Activated CD4-positive, alpha-beta T cell treated with anti-CD3 and anti-CD28 coated beads, Interleukin-2, amount 10 ng/mL, durations not matched to agents 7 days and 5 days (primary cell): ENCODE data around the gene SEPTIN8. TPM values are rescaled to one million over a fixed set of nuclear protein-coding genes. Genes with fewer than 3 reads are reported as not detected.

ENCODE experiments used
- CTCF ChIA-PET: fragments of 350-600 bp; sonication (Branson Sonifier 250); formaldehyde crosslinking; loops from one replicate; lab custom pipeline; 2021; ENCODE audit warnings: antibody characterized with exemption; lab: Charles Lee
- POLR2A ChIA-PET: fragments of 350-600 bp; sonication (Branson Sonifier 250); formaldehyde crosslinking; loops from one replicate; lab custom pipeline; 2021; ENCODE audit warnings: antibody characterized with exemption; lab: Charles Lee
- DNase-seq: peaks from one replicate; pipeline ENCODE4 v3.0.0-alpha.2; 2020
- H3K27ac Mint-ChIP-seq: one replicate; pipeline ENCODE4 v1.8.0; 2021; ENCODE audit warnings: mild to moderate bottlenecking, moderate library complexity, mixed read lengths
- H3K27me3 Mint-ChIP-seq: one replicate; pipeline ENCODE4 v1.8.0; 2021; ENCODE audit warnings: mixed read lengths
- H3K36me3 Mint-ChIP-seq: one replicate; pipeline ENCODE4 v1.8.0; 2021; ENCODE audit warnings: low read depth, mixed read lengths
- H3K4me1 Mint-ChIP-seq: one replicate; pipeline ENCODE4 v1.8.0; 2021; ENCODE audit warnings: mixed read lengths
- H3K4me3 Mint-ChIP-seq: one replicate; pipeline ENCODE4 v1.8.0; 2021; ENCODE audit warnings: mild to moderate bottlenecking, moderate library complexity, mixed read lengths
- H3K9me3 Mint-ChIP-seq: one replicate; pipeline ENCODE4 v1.8.0; 2021; ENCODE audit warnings: mixed read lengths
- total RNA-seq, 2 experiments: library from RNA; stranded (reverse); gene quantifications; one replicate each; pipeline ENCODE4 v1.2.3, GENCODE V29; 2021

Gene SEPTIN8
- total RNA-seq, 2 experiments from 2014 or later, result 20.5 to 21.6 TPM

DNA sequence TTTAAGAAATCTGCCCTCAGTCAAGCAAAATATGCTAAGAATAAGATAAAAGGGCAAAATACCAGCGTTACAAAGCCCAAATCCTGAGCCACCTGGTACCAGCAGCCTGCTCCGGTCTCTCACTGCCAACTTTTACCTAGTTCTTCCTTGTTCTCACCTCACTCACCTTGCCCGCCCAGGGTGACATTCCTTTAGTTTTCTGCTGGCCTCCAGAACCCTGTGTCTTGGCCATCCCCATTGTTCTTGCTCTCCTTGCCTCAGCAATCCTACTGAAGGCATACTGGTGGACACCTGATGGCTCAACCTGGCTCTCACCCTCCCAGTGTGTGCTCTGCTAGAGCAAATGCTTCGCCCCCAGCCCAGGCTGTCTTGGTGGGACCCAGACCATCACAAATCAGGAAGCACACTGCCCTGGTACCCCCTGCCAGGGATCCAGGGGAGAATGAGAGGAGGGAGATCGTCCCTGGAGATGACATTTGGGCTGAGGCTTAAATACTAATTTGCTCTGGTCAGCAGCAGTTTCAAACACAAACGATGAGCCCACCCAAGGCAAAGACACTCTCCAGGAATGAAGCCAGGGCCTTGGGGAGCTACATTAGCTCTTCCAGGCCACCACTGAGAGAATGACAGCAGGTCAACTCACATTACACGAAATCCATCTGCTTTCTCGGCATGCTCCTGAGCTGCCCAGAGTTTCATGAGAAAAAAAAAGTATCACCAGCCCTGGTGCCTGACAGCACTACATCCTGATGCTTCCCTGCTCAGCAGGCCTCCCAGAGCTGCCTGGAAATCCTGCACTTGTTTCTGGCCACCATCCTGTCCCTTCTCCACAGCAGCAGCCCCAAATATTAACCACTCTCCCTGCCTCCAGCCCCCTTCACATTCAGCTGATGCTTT, 12.2 kb upstream of the SEPTIN8 start:
- Mint-ChIP-seq H3K4me3 (no peak overlapping the region), H3K4me1 (no peaks in the 10 kb centered on the region), H3K36me3 (no peaks in the 10 kb centered on the region), H3K27me3 (peaks cover 33% of the 10 kb centered on the region), H3K27ac (no peak overlapping the region), H3K9me3 (no peaks in the 10 kb centered on the region)
- POLR2A ChIA-PET, result no interaction called here
- CTCF ChIA-PET, result interaction anchor here (0.5 to 1.6 kb wide), 3 partner anchors 16 to 1321 kb away, joined by 3 read pairs; no protein-coding TSS in a partner anchor
- no peak for DNase-seq

DNA sequence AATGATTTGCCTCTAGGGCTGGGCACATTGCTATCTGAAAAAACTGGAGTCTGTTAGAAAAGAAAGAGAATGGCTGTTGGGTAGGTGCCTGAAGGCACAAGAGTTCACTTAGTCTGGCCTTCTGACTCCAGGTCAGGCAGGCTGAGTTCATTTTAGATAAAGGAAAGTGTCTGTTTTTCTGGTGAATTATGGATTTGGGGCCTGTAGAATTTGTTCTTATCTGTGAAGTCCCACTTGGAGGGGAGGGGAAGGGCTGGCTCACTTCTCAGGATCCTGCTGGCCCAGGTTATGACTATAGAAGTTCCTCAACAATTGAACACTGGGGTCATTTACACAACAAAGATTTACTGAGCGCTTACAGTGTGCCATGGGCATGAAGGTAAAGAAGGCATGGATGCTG, 11.5 kb upstream of the SEPTIN8 start:
- CTCF ChIA-PET, result no interaction called here
- peaks cover 30% of the 10 kb centered on the region for H3K27me3 Mint-ChIP-seq
- no peaks in the 10 kb centered on the region for H3K9me3 Mint-ChIP-seq
- H3K27ac Mint-ChIP-seq, result no peak overlapping the region
- no peaks in the 10 kb centered on the region for H3K4me1 Mint-ChIP-seq
- no peaks in the 10 kb centered on the region for H3K36me3 Mint-ChIP-seq
- no peak overlapping the region for H3K4me3 Mint-ChIP-seq
- no peak for DNase-seq
- POLR2A ChIA-PET, result no interaction called here

- no peak overlapping the region for H3K27ac Mint-ChIP-seq
- H3K36me3 Mint-ChIP-seq, result no peaks in the 10 kb centered on the region
- ChIA-PET POLR2A (no interaction called here), CTCF (interaction anchor here (1.1 to 1.5 kb wide), 3 partner anchors 14 to 98 kb away, joined by 3 read pairs; no protein-coding TSS in a partner anchor)
- H3K27me3 Mint-ChIP-seq, result peaks cover 37% of the 10 kb centered on the region
- H3K4me3 Mint-ChIP-seq, result no peak overlapping the region
- DNase-seq, result no peak
- no peaks in the 10 kb centered on the region for H3K9me3 Mint-ChIP-seq
- H3K4me1 Mint-ChIP-seq, result peaks cover 2% of the 10 kb centered on the region
Measured at GRCh38 chr5:132787076-132787475, 10.0 kb upstream of the SEPTIN8 start.

GRCh38 chr5:132785864-132786263, 8.8 kb upstream of the SEPTIN8 start:
- no peak overlapping the region for H3K27ac Mint-ChIP-seq
- CTCF ChIA-PET, result interaction anchor here (1.0 to 1.8 kb wide), 4 partner anchors 12 to 45 kb away, joined by 3 to 6 read pairs (median 4); partner anchors contain the start of genes CCNI2 and SHROOM1
- no peak overlapping the region for H3K4me3 Mint-ChIP-seq
- H3K4me1 Mint-ChIP-seq, result peaks cover 10% of the 10 kb centered on the region
- peaks cover 46% of the 10 kb centered on the region for H3K27me3 Mint-ChIP-seq
- H3K36me3 Mint-ChIP-seq, result no peaks in the 10 kb centered on the region
- H3K9me3 Mint-ChIP-seq, result no peaks in the 10 kb centered on the region
- POLR2A ChIA-PET, result no interaction called here
- DNase-seq, result no peak

- Mint-ChIP-seq H3K27me3 (peaks cover 46% of the 10 kb centered on the region), H3K4me3 (no peak overlapping the region), H3K36me3 (no peaks in the 10 kb centered on the region), H3K27ac (no peak overlapping the region), H3K4me1 (peaks cover 15% of the 10 kb centered on the region), H3K9me3 (no peaks in the 10 kb centered on the region)
- ChIA-PET CTCF (interaction anchor here (1.0 to 1.8 kb wide), 5 partner anchors 12 to 46 kb away, joined by 3 to 6 read pairs (median 4); partner anchors contain the start of genes CCNI2 and SHROOM1), POLR2A (no interaction called here)
- DNase-seq, result no peak
Measured at GRCh38 chr5:132785365-132785764, 8.3 kb upstream of the SEPTIN8 start.

DNA sequence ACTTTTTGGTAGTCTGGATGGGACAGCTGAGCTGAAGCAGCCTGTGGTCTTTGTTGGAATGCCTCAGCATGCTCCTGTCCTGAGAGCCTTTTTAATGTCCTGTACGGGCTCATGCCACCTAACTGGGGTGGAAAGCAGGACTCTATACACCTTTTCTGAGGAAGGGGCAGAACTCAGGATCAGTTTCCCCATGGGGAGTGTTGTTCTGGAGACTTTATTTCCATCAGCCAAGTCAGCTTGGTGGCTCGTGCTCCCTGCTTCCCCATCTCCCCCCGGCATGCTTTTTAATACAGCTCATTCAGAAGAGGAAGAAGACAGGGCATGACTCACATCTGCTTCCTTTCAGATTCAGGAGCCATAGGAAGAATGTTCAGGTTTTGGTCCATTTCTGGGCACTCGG, 5.1 kb upstream of the SEPTIN8 start:
- CTCF ChIA-PET, result interaction anchor here (0.8 kb wide), 1 partner anchor 25 kb away, joined by 3 read pairs; no protein-coding TSS in a partner anchor
- no peaks in the 10 kb centered on the region for H3K36me3 Mint-ChIP-seq
- H3K4me3 Mint-ChIP-seq, result no peak overlapping the region
- peaks cover 31% of the 10 kb centered on the region for H3K4me1 Mint-ChIP-seq
- H3K27ac Mint-ChIP-seq, result no peak overlapping the region
- peaks cover 62% of the 10 kb centered on the region for H3K27me3 Mint-ChIP-seq
- no peaks in the 10 kb centered on the region for H3K9me3 Mint-ChIP-seq
- POLR2A ChIA-PET, result no interaction called here
- DNase-seq, result no peak

DNA sequence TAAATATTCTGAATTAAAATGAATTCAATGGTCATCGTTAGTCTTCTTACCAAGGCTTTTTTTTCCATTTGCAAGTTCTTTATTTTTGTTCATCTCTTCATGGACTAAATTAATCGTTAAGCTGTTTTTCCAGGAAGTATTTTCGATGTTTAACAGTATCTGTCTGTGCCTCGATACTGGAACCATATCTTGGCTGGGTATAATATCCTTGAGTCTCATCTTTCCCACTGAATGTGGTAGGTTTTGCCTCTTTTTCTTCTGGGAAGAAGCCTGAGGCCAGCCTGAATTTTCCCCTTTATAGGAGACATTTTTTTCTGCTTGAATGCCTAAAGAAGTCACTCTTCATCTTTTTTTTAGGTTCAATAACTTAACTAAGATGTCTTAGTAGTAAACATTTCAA, 4.0 kb upstream of the SEPTIN8 start:
- no peaks in the 10 kb centered on the region for H3K9me3 Mint-ChIP-seq
- H3K27ac Mint-ChIP-seq, result no peak overlapping the region
- peaks cover 34% of the 10 kb centered on the region for H3K4me1 Mint-ChIP-seq
- ChIA-PET CTCF (interaction anchor here (0.8 to 1.1 kb wide), 2 partner anchors 16 to 24 kb away, joined by 3 read pairs; no protein-coding TSS in a partner anchor), POLR2A (no interaction called here)
- H3K27me3 Mint-ChIP-seq, result peaks cover 60% of the 10 kb centered on the region
- no peak for DNase-seq
- no peaks in the 10 kb centered on the region for H3K36me3 Mint-ChIP-seq
- H3K4me3 Mint-ChIP-seq, result peak overlapping the region; percentile 2

- Mint-ChIP-seq H3K27ac (no peak overlapping the region), H3K4me1 (peaks cover 34% of the 10 kb centered on the region), H3K9me3 (no peaks in the 10 kb centered on the region), H3K36me3 (no peaks in the 10 kb centered on the region), H3K4me3 (peak overlapping the region; percentile 2), H3K27me3 (peaks cover 57% of the 10 kb centered on the region)
- DNase-seq, result no peak
- CTCF ChIA-PET, result interaction anchor here (1.1 kb wide), 1 partner anchor 16 kb away, joined by 3 read pairs; no protein-coding TSS in a partner anchor
- POLR2A ChIA-PET, result no interaction called here
Measured at GRCh38 chr5:132780577-132780976, 3.5 kb upstream of the SEPTIN8 start.

DNA sequence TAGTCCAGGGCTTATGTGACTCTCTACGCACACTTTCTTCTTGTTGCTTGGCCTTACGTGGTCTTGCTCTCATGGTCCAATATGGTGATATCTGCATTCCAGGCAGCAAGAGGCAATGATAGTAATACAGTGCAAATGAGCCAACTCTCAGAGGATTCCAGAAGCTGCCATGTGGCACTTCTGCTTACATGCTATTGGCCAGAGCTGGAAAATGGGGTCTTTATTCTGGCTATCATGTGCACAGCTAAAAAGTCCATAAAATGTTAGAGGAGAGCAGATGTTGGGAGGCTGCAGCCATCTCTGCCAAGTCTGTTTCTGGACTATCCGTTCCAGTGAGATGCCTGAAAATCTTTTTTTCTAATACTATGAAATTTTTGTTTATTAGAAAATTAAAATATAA, 2.9 kb upstream of the SEPTIN8 start:
- POLR2A ChIA-PET, result no interaction called here
- DNase-seq, result no peak
- Mint-ChIP-seq H3K27me3 (peaks cover 57% of the 10 kb centered on the region), H3K27ac (no peak overlapping the region), H3K9me3 (no peaks in the 10 kb centered on the region), H3K36me3 (no peaks in the 10 kb centered on the region), H3K4me1 (peaks cover 36% of the 10 kb centered on the region), H3K4me3 (no peak overlapping the region)
- CTCF ChIA-PET, result interaction anchor here (1.1 kb wide), 1 partner anchor 17 kb away, joined by 3 read pairs; no protein-coding TSS in a partner anchor

- Mint-ChIP-seq H3K9me3 (no peaks in the 10 kb centered on the region), H3K27me3 (peaks cover 56% of the 10 kb centered on the region), H3K36me3 (no peaks in the 10 kb centered on the region), H3K27ac (no peak overlapping the region), H3K4me3 (no peak overlapping the region), H3K4me1 (peaks cover 36% of the 10 kb centered on the region)
- ChIA-PET CTCF (interaction anchor here (1.1 to 1.2 kb wide), 2 partner anchors 14 to 27 kb away, joined by 4 read pairs; no protein-coding TSS in a partner anchor), POLR2A (no interaction called here)
- DNase-seq, result no peak
Measured at GRCh38 chr5:132778856-132779255, 1.8 kb upstream of the SEPTIN8 start.

DNA sequence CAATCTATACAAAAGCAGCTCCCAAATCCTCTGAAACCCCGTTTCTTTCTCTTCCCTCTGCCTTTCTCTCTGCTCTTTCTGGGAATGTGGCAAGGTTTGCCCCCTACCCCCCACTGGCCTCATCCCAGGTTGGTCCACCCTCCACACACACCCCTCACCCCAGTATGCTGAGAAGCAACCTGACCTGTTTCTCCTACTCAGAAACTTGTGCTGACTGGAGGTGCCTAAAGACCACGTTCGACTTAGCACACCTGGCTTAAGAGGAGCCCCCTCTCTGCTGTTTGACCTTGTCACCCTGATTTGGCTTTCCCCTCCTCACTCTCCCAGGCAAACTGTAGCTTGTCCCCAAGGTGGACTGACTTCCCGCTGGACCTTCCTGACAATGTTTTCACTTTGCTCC, 1.1 kb upstream of the SEPTIN8 start:
- peaks cover 36% of the 10 kb centered on the region for H3K4me1 Mint-ChIP-seq
- H3K36me3 Mint-ChIP-seq, result no peaks in the 10 kb centered on the region
- ChIA-PET CTCF (interaction anchor here (1.1 to 2.6 kb wide), 6 partner anchors 11 to 49 kb away, joined by 3 to 13 read pairs (median 4); no protein-coding TSS in a partner anchor), POLR2A (no interaction called here)
- peaks cover 53% of the 10 kb centered on the region for H3K27me3 Mint-ChIP-seq
- H3K4me3 Mint-ChIP-seq, result peak overlapping the region; percentile 67
- H3K27ac Mint-ChIP-seq, result peak overlapping the region; percentile 70
- no peak for DNase-seq
- no peaks in the 10 kb centered on the region for H3K9me3 Mint-ChIP-seq

DNA sequence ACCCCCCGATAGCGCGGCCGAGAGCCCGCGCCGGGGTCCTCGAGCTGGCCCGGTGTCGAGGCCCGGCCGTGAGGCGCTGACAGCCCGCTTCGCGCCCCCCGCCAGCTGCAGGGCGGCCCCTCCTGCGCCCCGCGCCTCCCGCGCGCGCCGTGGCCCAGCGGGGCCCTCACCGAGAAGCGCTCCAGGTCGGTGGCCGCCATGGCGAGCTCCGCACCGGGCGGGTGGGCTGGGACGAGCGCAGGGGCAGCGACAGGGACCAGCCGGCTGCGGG, 166 bp downstream of the SEPTIN8 start:
- no peak for DNase-seq
- Mint-ChIP-seq H3K9me3 (no peaks in the 10 kb centered on the region), H3K27ac (no peak overlapping the region), H3K4me3 (no peak overlapping the region), H3K4me1 (peaks cover 35% of the 10 kb centered on the region), H3K27me3 (peaks cover 43% of the 10 kb centered on the region), H3K36me3 (no peaks in the 10 kb centered on the region)
- POLR2A ChIA-PET, result no interaction called here
- CTCF ChIA-PET, result interaction anchor here (1.7 to 2.6 kb wide), 2 partner anchors 10 to 16 kb away, joined by 3 to 13 read pairs; no protein-coding TSS in a partner anchor
